AG09309 (cell line): ENCODE measurements around the gene TMEM95.

ENCODE experiments used
- DNase-seq: peaks from one replicate; pipeline ENCODE4 v3.0.0-alpha.2; 2010; ENCODE audit warnings: low read depth
- H3K4me3 ChIP-seq: 2 replicates; pipeline ENCODE4 v1.5.1; 2011; ENCODE audit warnings: mild to moderate bottlenecking, low read depth, low read length, moderate library complexity; ENCODE audit not compliant: control insufficient read depth
- CTCF ChIP-seq: IDR thresholded peaks from 2 replicates; pipeline ENCODE4 v1.5.1; 2011; ENCODE audit warnings: mild to moderate bottlenecking, low read depth, low read length, inconsistent platforms; ENCODE audit not compliant: insufficient read depth, control insufficient read depth; ENCODE audit errors: missing control alignments

Gene TMEM95

GRCh38 chr17:7311110-7311705, 43.7 kb upstream of the TMEM95 start:
- TF ChIP-seq CTCF, result no peak
- H3K4me3 ChIP-seq, result no peak overlapping the region

DNA sequence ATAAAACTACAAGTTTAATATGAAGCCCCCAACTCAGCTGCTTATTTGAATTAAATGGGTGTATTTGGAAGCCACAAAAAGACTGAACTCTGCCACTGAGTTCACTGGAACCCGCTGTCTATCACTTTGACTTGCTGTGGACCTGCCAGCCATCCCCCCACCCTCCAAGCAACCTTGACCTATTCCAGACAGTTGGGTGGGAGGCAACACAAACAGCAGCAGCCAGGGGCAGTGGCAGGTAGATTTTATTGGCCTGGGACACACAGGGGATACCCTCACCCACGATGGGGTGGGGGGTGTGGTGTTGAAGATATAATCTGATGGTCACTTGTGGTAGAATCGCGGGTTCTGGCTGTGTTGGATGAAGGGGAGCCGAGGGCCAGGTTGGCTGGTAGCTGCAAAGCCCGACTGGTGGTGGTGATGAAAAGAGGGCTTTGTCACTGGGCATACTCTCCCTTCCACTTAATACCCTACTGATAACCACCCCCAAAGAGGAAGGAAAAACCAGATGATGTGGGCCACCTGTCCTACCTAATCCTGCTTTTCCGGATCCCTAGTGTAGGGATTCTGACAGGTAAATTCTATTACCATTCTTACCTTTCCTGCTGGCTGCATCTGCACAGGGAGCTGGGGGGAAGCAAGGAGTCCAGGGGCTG, 42.4 kb upstream of the TMEM95 start:
- DNase-seq, result no peak
- H3K4me3 ChIP-seq, result no peak overlapping the region
- no peak for TF ChIP-seq CTCF

More at GRCh38 chr17:7311110-7311705, 43.7 kb upstream of the TMEM95 start:
- no peak for DNase-seq

GRCh38 chr17:7313088-7313889, 41.7 kb upstream of the TMEM95 start:
- TF ChIP-seq CTCF, result no peak
- H3K4me3 ChIP-seq, result no peak overlapping the region
- DNase-seq, result no peak

GRCh38 chr17:7313890-7314718, 40.9 kb upstream of the TMEM95 start:
- TF ChIP-seq CTCF, result no peak
- peak overlapping the region; percentile 74 for H3K4me3 ChIP-seq
- DNase-seq, result no peak

DNA sequence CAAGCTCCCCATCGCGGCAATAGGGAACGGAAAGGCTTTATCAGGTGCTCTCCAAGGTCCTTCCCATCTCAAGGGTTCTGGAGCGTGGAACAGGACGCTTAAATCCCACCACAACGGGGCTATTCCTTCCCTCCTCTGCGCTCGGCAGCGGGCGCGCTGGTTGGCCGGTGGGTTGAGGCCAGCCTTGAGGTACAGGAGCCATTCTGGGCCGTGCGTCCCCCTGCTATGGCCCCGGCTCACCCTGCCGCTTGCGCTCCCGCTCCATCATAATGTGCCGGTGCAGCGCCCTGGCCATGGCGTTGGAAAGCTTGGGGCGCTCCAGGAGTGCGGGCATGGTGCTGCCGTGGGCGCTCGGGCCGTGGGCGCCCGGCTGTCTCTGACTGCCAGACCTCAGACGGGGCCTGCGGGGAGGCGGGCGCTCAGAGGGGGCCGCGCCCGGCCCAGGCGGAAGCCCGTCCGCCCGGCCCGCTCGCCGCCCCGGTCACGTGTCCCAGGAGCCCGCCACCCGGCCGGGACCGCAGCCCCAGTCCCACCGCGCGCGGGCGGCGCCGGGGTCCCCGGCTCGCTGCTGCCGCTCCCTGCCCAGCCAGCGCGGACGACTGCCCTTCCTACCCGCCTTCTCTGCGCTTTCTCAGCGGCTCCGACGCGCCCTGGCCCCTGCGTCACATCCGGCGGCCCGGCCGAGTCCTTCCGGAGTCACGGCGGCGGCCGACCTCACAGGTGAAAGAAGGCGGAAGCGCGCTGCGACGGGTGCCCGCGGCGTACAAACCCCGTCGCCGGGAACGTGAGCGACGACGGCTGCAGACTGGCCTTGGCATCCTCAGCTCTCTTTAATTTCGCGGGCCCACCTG, 40.0 kb upstream of the TMEM95 start, which contains the start of gene GPS2:
GPS2 (minus strand) TSS at position 642 of the 851 bp plus-strand sequence; CDS start at position 334, 308 bp downstream.
- no peak for TF ChIP-seq CTCF
- DNase-seq, result no peak
- peak within 1 kb of the TSS; percentile 74 for H3K4me3 ChIP-seq
